Suprapubic skin (tissue), 4 donors: ENCODE data around the gene SPG7.

Experiments used
- POLR2A ChIP-seq, 2 donors: fragments of 450-650 bp; IDR thresholded peaks; one replicate each; pipeline ENCODE4 v1.6.1; 2017; ENCODE audit warnings: antibody characterized with exemption in 2 of 2, mild to moderate bottlenecking in 2 of 2, moderate library complexity in 2 of 2
- POLR2AphosphoS5 ChIP-seq, 3 donors: sonication (generic); formaldehyde crosslinking; IDR thresholded peaks; one replicate each; pipeline ENCODE4 v1.6.1; 2017; ENCODE audit warnings: antibody characterized with exemption in 3 of 3
- TF ChIP-seq, protein P1 (sequence below), 2 donors: fragments of 200-600 bp in 1 of 2; fragments of 450-650 bp in 1 of 2; sonication (generic) in 1 of 2; IDR thresholded peaks; one replicate each; pipeline ENCODE4 v1.5.1; 2016 to 2019; ENCODE audit warnings: antibody characterized with exemption in 2 of 2, mild to moderate bottlenecking in 1 of 2, moderate library complexity in 1 of 2

DNA sequence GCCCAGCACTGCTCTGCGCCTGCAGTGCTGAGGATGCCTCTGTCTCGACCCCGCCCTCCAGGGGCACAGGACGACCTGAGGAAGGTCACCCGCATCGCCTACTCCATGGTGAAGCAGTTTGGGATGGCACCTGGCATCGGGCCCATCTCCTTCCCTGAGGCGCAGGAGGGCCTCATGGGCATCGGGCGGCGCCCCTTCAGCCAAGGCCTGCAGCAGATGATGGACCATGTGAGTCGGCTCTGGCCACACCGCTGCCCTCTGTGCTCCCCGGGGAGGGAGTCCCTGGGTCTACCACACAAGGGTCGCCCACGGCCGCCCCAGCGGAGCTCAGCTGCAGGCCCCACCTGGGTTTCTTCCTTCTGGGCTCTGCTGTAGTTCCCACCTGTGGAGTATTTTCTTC is 45.5 kb downstream of the SPG7 start:
- TF ChIP-seq, protein P1, sequence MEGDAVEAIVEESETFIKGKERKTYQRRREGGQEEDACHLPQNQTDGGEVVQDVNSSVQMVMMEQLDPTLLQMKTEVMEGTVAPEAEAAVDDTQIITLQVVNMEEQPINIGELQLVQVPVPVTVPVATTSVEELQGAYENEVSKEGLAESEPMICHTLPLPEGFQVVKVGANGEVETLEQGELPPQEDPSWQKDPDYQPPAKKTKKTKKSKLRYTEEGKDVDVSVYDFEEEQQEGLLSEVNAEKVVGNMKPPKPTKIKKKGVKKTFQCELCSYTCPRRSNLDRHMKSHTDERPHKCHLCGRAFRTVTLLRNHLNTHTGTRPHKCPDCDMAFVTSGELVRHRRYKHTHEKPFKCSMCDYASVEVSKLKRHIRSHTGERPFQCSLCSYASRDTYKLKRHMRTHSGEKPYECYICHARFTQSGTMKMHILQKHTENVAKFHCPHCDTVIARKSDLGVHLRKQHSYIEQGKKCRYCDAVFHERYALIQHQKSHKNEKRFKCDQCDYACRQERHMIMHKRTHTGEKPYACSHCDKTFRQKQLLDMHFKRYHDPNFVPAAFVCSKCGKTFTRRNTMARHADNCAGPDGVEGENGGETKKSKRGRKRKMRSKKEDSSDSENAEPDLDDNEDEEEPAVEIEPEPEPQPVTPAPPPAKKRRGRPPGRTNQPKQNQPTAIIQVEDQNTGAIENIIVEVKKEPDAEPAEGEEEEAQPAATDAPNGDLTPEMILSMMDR (IDR thresholded peaks at IDR 0.05) = no peak
- TF ChIP-seq POLR2A (IDR thresholded peaks at IDR 0.05) = no peak
- no peak for TF ChIP-seq POLR2AphosphoS5 (IDR thresholded peaks at IDR 0.05)
